WERI-Rb-1 (cell line): ENCODE measurements around the gene SOX6.

Experiments
- DNase-seq: peaks from one replicate; pipeline ENCODE4 v3.0.0-alpha.2; 2020
- H3K27ac ChIP-seq: fragments of 250-450 bp; sonication (Bioruptor Pico); 2 replicates; pipeline ENCODE4 v1.5.1; 2020; ENCODE audit warnings: mild to moderate bottlenecking, moderate library complexity
- H3K27me3 ChIP-seq: fragments of 250-450 bp; sonication (Bioruptor Pico); 2 replicates; pipeline ENCODE4 v1.5.1; 2021; ENCODE audit warnings: mild to moderate bottlenecking, low read depth, moderate library complexity; ENCODE audit not compliant: insufficient read depth, severe bottlenecking
- H3K36me3 ChIP-seq: fragments of 250-450 bp; sonication (Bioruptor Pico); 2 replicates; pipeline ENCODE4 v1.5.1; 2020; ENCODE audit warnings: mild to moderate bottlenecking, moderate library complexity
- H3K4me3 ChIP-seq: 2 replicates; pipeline ENCODE4 v1.5.1; 2011; ENCODE audit warnings: low read depth, mild to moderate bottlenecking, control low read depth, low read length
- H3K9me3 ChIP-seq: fragments of 250-450 bp; sonication (Bioruptor Pico); 2 replicates; pipeline ENCODE4 v1.5.1; 2021; ENCODE audit warnings: mild to moderate bottlenecking, moderate library complexity; ENCODE audit not compliant: severe bottlenecking
- CTCF ChIP-seq: IDR thresholded peaks from 2 replicates; pipeline ENCODE4 v1.5.1; 2011; ENCODE audit warnings: low read depth, mild to moderate bottlenecking, control low read depth, inconsistent platforms, low read length

SOX6 gene

GRCh38 chr11:16335236-16335962 is 20.9 kb downstream of the SOX6 start:
- H3K4me3 ChIP-seq = no peak overlapping the region
- DNase-seq = no peak
- H3K27ac ChIP-seq = no peak overlapping the region
- no peaks in the 10 kb centered on the region for H3K9me3 ChIP-seq
- no peaks in the 10 kb centered on the region for H3K27me3 ChIP-seq
- no peaks in the 10 kb centered on the region for H3K36me3 ChIP-seq
- TF ChIP-seq CTCF = no peak

- Histone ChIP-seq H3K27me3 (no peaks in the 10 kb centered on the region), H3K27ac (no peak overlapping the region), H3K9me3 (no peaks in the 10 kb centered on the region), H3K4me3 (no peak overlapping the region), H3K36me3 (no peaks in the 10 kb centered on the region)
- no peak for DNase-seq
- TF ChIP-seq CTCF = no peak
These were observed 29.6 kb downstream of the SOX6 start for GRCh38 chr11:16326679-16327297.

DNA sequence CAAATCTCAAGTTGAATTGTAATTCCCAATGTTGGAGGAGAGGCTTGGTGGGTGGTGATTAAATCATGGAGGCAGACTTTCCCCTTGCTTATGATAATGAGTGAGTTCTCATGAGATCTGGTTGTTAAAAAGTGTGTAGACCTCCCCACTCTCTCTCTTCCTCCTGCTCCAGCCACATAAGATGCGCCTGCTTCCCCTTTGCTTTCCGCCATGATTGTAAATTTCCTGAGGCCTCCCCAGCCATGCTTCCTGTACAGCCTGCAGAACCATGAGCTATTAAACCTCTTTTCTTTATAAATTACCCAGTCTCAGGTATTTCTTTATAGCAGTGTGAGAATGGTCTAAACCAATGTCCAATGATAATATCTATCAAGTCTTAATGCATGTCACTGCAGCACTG is 34.2 kb downstream of the SOX6 start:
- Histone ChIP-seq H3K9me3 (no peaks in the 10 kb centered on the region), H3K27ac (no peak overlapping the region), H3K36me3 (no peaks in the 10 kb centered on the region), H3K4me3 (no peak overlapping the region), H3K27me3 (no peaks in the 10 kb centered on the region)
- DNase-seq = no peak
- TF ChIP-seq CTCF = no peak

DNA sequence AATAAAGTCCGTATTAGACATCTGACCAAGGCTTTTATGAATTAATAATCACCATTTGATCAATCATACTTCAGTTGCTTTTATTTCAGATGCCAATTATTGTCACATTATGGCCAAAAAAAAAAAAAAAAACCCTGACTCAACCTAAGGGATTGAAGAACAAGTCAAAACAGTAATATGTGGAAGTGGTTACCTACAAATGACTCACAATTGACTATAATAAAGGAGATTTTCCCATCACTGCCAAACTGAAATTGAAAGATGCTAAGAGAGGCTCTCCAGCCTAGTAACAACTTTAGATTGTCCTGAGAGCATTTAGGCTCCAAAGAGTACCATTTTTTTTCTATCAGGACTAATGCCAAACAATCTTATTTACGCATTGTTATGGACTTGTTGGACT is 35.2 kb downstream of the SOX6 start:
- no peaks in the 10 kb centered on the region for H3K9me3 ChIP-seq
- H3K27me3 ChIP-seq = no peaks in the 10 kb centered on the region
- no peak overlapping the region for H3K4me3 ChIP-seq
- no peaks in the 10 kb centered on the region for H3K36me3 ChIP-seq
- no peak for DNase-seq
- TF ChIP-seq CTCF = no peak
- H3K27ac ChIP-seq = no peak overlapping the region

- no peaks in the 10 kb centered on the region for H3K27me3 ChIP-seq
- no peak overlapping the region for H3K4me3 ChIP-seq
- no peak overlapping the region for H3K27ac ChIP-seq
- H3K36me3 ChIP-seq = no peaks in the 10 kb centered on the region
- no peaks in the 10 kb centered on the region for H3K9me3 ChIP-seq
- no peak for DNase-seq
- TF ChIP-seq CTCF = no peak
These were observed 38.0 kb downstream of the SOX6 start for GRCh38 chr11:16318320-16318719.
